GM21723 (cell line): ENCODE results near the gene GBE1.
A peak's percentile ranks its signal among the peaks of the same experiment; 100 is the strongest.

Experiments
- ATAC-seq: cut with Tn5 transposase; IDR thresholded peaks from one replicate; pipeline ENCODE4 v1.9.1; 2021; ENCODE audit warnings: mild to moderate bottlenecking, moderate library complexity; ENCODE audit not compliant: unreplicated experiment

GBE1 gene

DNA sequence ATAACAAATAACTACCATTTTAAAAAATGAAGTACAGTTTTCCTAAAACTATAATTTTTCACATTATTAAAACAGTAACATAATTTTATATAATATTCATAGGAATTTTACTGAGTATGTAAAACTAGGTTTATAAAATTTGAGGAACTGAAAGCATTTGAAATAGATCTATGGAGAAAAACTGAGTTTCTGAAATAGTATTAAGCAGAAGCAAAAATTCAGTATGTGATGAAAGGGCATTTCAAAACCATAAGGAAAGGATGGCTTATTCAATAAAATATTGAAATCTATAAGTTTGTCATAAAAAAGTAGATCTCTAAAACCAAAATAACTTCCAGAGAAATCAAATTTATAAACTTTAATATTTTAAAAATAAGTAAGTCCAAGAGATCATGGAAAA, 53.4 kb downstream of the GBE1 start:
- ATAC-seq = no peak

DNA sequence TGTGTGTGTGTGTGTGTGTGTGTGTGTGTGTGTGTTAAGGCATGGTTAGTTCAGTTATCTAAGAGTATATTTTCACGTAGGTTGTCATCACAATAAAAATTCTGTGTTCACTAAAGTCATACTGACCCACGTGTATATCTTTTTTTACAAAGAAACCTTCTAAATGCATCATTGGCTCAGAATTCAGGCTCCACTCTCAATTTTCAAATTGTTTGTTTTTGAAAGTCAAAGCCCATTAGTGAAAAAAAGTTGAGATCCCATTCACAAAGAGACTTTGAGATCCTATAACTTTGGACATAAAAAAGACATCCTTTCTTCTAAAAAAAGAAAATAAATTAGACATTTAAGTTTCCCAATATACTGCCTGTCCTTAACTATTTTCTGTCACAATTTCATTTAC, 59.3 kb downstream of the GBE1 start:
- no peak for ATAC-seq

DNA sequence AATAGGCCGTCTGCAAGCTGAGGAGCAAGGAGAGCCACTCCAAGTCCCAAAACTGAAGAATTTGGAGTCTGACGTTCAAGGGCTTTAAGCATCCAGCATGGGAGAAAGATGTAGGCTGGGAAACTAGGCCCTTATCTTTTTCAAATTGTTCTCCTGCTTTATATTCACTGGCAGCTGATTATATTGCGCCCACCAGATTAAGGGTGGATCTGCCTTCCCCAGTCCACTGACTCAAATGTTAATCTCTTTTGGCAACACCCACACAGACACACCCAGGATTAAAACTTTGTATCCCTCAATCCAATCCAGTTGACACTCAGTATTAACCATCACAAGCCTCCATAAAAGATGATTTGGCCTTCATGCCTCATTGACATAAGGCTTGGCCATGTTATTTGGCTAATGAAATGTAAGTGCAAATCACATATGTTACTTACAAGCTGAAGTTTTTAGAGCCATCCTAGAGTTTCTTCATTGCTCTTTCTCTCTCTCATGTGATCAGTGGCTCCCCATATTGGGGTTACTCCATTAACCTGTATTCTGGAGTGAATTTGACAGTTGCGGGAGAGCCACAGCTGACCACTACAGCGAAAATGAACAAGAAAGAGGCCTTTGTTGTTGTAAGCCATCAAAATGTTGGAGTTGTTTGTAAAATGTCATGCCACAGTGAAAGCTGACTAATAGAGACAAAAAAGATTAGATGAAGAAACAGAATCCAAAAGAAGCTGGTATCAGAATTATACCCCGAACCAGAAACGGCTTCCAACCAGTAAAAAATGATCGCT, 61.7 kb downstream of the GBE1 start:
- ATAC-seq = no peak

DNA sequence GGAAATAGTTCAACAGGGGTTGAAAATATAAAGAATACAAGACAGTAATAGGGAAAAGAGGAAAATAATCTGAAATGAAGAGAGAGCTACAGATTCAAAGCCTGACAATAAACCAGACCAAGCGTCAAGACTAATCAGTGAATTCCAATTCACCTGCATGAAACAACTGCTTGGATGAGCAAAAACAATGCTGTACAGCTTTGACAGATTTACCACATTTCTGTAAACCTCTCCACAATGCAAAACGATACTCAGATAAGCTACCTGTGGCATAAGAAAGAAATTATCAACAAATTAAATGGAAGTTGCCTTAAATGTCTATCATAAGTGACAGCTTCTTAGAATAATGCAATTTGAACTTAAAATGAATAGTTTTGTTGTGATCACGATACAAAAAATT, 65.4 kb downstream of the GBE1 start:
- no peak for ATAC-seq

DNA sequence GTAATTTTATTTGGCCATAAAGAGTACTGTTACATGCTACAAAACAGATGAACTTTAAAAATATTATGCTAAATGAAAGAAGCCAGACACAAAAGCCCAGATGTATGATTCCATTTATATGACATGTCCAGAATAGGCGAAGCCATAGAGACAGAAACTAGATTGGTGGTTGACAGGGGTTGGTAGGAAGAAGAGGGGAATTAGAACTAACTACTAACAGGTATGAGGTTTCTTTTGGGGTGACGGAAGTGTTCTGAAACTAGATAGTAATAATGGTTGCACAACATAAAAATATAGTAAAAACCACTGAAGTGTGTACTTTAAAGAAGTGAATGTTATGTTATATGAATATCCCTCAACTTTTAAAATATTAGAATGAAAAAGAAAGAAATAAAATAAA, 66.1 kb downstream of the GBE1 start:
- no peak for ATAC-seq

DNA sequence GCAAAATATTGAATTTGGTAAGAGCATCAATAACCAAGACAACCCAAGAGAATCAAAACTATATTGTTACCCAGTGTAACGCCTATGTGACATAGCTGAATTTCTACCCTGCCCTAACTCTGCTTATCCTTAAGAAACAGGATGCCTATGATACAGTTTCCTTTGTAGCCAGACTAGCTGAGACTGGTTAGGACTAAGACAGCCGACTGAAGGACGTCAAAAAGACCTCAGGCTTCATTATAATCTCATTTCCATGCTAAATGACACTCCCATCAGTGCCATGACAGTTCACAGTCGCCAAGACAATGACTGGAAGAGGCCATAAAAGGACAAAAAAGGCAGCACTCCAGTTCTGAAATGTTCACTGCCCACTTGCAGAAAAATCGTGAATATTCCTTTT, 66.8 kb downstream of the GBE1 start:
- ATAC-seq = no peak

DNA sequence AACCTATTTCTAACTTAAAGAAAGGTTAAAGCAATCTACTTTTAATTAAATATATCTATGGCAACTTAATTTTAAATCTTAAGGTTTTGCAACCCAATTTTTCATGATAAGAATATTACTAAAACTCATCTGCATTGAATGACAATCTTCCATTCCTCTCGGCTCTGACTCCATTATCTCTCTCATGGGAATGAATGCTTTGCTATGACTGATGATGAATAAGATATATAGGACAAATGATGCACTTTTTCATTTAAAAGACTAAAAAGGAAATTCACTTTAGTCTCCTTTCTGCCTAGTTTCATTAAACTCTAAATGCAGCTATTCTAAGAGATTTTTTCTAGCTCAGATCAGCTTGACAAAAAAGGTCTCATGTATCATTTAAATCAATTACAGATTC, 68.7 kb downstream of the GBE1 start:
- ATAC-seq = no peak

DNA sequence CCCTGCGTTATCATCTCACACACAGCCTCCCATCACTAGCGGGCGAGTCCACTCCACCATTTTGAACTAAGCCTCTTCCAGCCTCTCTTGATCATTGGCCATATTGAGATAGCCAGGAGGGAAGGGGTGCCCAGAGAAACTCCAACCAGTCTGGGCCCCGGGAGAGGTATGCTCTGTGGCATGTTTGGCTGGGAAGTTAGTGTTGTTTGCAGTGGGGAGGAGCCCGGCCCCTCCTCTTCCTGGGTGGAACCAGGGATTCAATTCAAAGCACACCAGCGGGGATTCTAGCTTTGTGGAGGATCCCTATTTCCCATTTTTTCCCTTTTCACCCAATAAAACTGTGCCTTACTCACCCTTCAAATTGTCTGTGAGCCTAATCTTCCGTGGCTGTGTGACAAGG, 71.8 kb downstream of the GBE1 start:
- ATAC-seq = no peak

DNA sequence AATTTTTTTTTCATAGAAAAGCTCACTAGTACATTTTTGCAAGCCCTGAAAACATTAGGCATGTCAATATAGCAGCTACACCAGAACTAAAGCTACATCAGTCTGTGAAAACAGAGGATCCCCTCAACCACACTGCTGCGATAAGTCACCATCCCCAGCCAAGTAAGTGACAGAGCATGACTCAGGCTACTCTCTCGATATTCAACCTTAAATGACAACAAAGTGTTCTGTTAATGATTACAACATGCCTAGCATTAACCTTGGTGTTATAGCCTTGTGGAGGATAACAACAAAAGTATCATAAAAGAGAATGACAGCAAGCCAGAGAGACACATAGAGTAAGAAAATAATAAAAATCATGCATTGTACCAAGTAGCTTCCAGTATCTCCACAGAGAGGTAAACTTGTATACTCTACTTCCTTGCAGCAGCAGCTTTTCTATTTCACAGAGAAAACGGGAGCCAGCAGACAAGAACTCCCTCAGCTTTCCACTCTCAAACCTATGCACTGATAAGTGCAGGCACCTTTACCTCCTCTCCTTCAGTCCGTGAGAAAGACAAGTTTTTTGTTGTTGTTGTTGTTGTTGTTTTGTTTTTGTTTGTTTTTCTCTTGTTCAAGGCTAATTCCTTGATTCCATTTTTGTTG, 76.6 kb downstream of the GBE1 start:
- ATAC-seq = no peak

DNA sequence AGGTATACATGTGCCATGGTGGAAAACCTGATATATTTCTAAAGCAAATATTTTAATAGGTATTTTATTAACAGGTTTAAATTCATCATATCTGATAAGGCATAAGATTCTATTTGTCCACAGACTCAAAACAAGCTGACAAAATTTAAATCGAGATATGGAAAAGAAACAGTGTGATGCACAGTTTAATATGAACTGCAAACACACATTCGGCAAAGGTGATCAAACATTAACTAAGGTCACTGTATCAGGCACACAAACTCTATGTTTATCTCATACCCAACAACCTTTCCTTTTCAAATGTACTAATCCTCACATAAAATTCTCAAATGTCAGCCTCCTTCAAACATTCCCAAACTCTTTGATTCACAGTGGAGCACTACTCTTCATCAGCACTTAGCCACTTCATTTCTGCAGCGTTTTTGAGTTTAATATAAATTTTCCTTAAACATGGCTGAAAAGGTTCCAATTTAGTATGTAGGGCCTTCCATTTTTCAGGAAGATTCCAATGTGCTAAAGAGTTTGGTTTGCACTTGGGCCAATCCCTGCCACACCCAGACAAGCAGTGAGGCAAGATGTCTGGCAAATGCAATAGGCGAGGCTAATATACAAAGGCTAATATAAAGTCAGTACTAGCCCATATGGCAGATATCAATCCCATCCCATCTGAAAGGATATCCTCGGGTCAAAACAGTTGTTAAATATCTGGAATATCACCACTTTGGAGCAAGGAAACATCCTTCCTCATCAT, 84.6 kb downstream of the GBE1 start:
- ATAC-seq = no peak

DNA sequence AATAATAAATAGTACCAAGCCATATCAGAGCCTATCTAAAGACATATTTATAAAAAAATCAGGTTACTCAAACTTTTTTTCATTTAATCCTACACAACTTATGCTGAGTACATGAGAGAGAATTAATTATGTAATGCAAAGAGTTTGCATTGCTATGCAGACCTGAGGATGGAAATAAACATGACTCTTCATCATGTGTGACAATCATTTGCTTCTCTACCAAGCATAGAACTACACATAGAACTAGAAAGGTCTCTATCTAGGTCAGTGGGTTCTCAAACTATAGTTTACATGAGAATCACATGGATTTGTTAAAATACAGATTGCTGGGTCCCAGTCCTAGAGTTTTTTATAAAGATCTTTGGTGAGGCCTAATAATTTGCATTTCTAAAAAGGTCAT, 86.8 kb downstream of the GBE1 start:
- ATAC-seq = no peak

DNA sequence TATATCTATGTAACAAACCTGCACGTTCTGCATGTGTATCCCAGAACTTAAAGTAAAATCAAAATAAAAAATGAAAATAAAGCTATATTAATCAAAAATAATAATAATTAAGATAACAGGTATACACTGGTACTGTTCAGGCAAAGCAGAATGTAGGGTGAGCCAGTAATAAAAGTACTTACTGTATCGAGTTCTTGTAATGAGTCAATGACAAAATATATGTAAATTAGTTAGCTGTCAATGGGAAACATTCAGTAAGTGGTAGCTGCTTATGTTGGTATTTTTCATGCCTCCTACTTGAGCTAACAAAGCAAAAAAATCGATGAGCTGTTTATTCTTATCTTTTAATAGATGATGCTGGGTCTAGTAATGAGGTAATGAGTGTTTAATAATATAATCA, 93.2 kb downstream of the GBE1 start:
- ATAC-seq = no peak

DNA sequence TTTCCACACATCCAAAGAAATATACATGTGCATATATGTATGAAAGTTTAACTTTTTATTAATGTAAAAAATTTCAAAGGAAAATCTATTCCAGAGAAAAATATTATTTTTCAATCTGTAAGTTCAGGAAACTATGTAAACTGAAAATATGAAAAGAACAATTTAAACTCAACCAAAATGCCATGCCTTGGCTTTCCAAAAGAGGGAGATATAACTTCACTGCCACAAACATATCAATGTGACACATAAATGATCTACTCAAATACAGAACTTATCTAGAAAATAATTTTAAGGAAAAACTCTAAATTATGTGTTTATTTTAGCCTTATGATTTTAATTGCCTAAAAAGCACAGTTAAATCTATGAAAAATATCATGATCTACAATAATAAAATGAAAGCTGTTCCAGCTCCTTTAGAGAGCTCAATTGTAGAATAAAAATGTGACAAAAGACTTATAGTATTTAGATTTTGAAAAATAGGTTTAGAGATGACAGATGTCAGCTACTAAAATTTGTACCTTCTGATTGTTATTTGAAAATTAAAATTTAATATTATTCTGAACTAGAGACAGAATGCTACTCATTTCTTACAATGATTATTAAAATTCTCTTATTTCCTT, 94.8 kb downstream of the GBE1 start:
- peak; percentile 49 for ATAC-seq

DNA sequence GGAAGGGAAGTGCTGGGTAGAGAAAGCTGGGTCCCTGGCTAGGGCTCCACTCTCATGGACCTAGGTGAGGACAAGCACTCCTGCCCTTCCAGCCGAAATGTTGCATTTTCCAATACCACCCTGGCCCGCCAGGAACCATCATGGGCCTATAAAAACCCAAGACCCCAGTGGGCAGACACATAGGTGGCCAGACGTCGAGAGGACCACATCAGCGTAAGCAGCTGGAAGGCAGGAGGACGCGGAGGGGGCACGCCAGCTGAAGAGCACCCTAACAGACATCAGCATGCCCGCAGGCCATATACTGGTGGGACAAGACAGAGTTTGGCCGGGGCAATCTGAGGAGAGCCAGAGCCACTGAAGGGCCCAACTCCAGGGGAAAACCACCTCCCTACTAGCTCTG, 98.3 kb downstream of the GBE1 start:
- ATAC-seq = no peak

DNA sequence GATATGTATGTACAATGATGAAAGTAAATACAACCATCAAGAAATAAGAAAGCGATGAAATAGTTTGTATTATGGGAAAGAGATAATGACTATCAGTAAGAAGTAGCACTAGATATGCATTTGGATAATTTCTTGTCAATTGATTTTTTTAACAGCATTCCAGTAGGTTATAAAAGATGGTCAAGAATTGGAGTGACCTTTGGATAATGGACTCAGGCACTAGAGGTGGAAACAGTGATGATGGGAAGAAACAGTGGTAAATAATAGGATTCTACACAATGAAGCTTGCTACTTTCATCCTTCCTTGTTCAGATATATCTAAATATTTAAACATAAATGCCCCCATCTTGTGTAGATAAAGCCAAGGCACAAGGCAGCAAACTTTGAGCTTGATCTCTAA, 101.4 kb downstream of the GBE1 start:
- no peak for ATAC-seq

DNA sequence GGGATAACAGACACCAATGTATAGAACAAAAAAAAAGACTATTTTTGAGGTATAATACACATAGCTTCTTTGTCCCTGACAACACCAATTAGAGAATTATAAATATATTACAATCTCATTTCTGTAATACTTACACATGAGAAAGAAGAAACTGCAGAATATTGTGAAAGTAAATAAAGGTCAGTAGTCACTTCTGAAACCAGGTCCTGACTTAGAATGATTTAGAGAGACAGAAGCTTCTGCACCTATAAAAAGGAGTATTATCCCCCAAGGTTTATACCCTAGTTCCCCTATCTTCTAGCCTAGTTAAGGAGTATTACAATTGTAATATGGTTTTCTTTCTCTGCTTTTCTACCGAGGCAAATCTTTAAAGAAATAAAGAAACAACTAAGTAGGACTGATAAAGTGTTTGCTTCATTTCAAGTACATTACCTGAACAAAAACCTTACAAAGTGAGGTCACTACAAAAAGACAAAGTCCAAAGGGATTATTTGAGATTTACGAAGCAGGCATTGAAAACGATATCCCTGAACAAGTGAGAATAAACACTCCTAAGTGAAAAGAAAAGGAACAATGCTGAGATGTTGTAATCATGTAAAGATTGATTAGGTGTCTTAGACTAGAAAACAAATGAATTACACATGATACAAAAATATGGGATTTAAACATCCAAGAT, 103.0 kb downstream of the GBE1 start:
- no peak for ATAC-seq

DNA sequence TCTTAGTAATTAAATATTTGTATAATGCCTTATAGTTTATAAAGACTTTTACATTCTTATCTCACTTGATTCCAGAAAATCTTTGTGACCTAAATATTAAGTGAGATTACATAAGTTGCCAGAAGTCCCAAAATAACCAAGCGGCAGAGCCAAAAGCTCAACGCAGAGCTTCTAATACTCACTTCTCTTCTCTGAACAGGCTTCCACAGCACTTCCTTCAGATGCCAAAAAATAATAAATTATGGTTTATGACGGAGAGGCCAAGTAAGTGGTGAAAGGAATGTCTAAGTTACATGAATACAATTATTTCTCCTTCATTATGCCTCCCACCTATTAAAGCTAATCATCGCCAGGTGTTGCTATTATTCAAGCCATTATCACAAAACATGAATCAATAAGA, 110.3 kb downstream of the GBE1 start:
- no peak for ATAC-seq

DNA sequence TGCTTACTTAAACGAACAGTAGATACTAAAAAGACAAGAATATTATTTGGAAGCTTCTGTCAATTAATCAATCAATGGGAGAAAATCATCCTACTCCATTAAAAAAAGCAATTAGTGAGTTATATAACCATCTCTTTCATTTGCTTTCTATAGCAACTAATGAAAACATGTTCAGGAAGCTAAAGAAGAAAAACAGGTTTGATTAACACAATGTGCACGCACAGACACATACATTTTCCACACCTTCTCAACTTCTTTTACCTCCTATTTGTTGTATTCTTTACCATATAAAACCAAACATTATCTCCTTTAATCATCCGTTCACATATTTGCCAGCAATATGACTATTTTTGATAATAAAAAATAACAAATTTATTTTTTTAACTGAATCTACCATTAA, 111.3 kb downstream of the GBE1 start:
- ATAC-seq = no peak

DNA sequence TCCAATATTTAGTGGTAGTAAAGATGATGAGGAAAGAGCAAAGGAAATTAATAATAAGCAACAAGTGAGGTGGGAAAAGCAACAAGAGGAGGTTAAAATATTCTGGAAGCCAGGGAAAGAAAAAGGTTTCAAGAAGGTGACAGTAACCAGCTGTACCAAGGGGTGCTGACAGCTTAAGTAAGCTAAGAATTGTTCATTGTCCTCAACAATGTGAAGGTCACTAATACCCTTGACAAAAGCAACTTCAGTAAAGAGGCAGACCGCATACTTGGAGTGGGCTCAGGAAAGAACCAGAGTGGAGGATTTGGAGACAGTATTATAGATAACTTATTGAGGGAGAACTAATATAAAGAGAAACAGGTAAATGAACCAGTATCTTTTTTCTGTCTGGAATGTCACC, 116.2 kb downstream of the GBE1 start:
- ATAC-seq = no peak

DNA sequence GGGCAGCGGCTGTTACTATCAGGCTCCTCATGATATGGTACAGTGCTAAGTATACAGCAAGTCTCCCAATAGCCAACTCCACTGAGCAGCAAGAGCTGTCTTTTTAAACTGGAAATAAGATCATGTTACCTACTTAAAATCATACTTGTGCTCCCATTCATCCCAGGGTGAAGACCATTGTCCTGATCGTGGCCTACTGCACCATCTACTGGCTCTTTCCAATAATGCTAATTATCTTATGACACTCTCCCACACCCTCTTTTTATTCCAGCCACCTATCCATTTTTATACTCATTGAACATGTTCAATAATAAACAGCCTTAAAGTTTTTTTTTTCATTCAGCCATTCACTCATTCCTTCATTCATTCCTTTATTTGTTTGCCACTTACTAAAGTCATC, 117.7 kb downstream of the GBE1 start:
- ATAC-seq = no peak

DNA sequence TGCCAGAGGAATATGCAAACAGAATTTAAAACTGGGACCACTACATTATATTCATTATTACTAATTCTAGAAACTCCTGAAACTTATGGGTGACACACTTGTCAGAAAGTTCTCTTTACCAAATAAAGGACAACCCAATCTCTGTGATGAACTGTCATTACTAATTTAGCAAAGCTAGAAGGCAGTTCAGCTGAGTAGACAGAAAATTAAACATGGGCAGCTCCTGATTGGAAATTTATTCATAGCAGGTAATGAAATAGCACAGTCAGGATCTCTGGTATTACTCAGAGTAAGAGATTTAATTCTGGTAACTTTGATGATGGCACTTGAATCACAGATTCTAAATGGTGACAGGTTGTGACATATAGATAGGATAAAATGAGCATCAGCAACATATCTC, 123.0 kb downstream of the GBE1 start:
- ATAC-seq = no peak
